ENCODE data around the gene FOXO6.

GRCh38 chr1:41409825-41410224 lies 48.6 kb downstream of the FOXO6 start:
- TF ChIP-seq, protein P1, sequence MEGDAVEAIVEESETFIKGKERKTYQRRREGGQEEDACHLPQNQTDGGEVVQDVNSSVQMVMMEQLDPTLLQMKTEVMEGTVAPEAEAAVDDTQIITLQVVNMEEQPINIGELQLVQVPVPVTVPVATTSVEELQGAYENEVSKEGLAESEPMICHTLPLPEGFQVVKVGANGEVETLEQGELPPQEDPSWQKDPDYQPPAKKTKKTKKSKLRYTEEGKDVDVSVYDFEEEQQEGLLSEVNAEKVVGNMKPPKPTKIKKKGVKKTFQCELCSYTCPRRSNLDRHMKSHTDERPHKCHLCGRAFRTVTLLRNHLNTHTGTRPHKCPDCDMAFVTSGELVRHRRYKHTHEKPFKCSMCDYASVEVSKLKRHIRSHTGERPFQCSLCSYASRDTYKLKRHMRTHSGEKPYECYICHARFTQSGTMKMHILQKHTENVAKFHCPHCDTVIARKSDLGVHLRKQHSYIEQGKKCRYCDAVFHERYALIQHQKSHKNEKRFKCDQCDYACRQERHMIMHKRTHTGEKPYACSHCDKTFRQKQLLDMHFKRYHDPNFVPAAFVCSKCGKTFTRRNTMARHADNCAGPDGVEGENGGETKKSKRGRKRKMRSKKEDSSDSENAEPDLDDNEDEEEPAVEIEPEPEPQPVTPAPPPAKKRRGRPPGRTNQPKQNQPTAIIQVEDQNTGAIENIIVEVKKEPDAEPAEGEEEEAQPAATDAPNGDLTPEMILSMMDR (IDR thresholded peaks at IDR 0.05), result no peak
- TF ChIP-seq POLR2A (IDR thresholded peaks at IDR 0.05) (no peak), EP300 (IDR thresholded peaks at IDR 0.05; ENCODE audit: low read depth) (no peak)

Measured in transverse colon (tissue), 3 donors.